H1 (cell line): ENCODE results near the gene DAPK3. TPM values are rescaled to one million over a fixed set of nuclear protein-coding genes. Genes with fewer than 3 reads are reported as not detected.

ENCODE experiments used
- CTCF ChIA-PET: fragments of 300-600 bp; sonication (Branson Sonifier 250); formaldehyde crosslinking; loops from one replicate; lab custom pipeline; 2021; ENCODE audit not compliant: partially characterized antibody; lab: Charles Lee
- POLR2A ChIA-PET: fragments of 300-600 bp; sonication (Branson Sonifier 250); formaldehyde crosslinking; loops from one replicate; lab custom pipeline; 2021; ENCODE audit warnings: inconsistent platforms; ENCODE audit not compliant: partially characterized antibody; lab: Charles Lee
- DNase-seq, 2 experiments: peaks; one replicate each; pipeline versions ENCODE4 v3.0.0 to v3.0.0-alpha.2; 2010 to 2022; ENCODE audit warnings: low spot score in 2 of 2, low read depth in 1 of 2, mixed read lengths in 1 of 2
- FAIRE-seq: peaks from 2 replicates; lab custom pipeline; 2011; peaks lifted over from hg19 to GRCh38; lab: Jason Lieb, UNC
- H2AFZ ChIP-seq: 2 replicates; pipeline ENCODE4 v1.8.1; 2012; ENCODE audit warnings: low read length, inconsistent platforms
- H2AK5ac ChIP-seq: 2 replicates; pipeline ENCODE4 v1.6.1; 2013; ENCODE audit warnings: low read depth, low read length
- H2BK120ac ChIP-seq: replicated peaks from 2 replicates; pipeline ENCODE3; 2013; ENCODE audit warnings: low read depth, low read length, inconsistent platforms
- H2BK12ac ChIP-seq: 2 replicates; pipeline ENCODE4 v1.6.1; 2013; ENCODE audit warnings: low read depth, low read length
- H2BK15ac ChIP-seq: 2 replicates; pipeline ENCODE4 v1.6.1; 2013; ENCODE audit warnings: low read length
- H2BK20ac ChIP-seq: 2 replicates; pipeline ENCODE4 v1.6.1; 2013; ENCODE audit warnings: low read length
- H2BK5ac ChIP-seq: 2 replicates; pipeline ENCODE4 v1.6.1; 2013; ENCODE audit warnings: low read depth, low read length
- H3K14ac ChIP-seq: 2 replicates; pipeline ENCODE4 v1.6.1; 2013; ENCODE audit warnings: inconsistent platforms; ENCODE audit not compliant: insufficient read length
- H3K18ac ChIP-seq: 2 replicates; pipeline ENCODE4 v1.6.1; 2013; ENCODE audit warnings: low read length; ENCODE audit errors: extremely low read depth
- H3K23ac ChIP-seq: 2 replicates; pipeline ENCODE4 v1.6.1; 2013; ENCODE audit warnings: inconsistent platforms; ENCODE audit not compliant: insufficient read length
- H3K23me2 ChIP-seq: 2 replicates; pipeline ENCODE4 v1.6.1; 2013; ENCODE audit warnings: low read depth, low read length
- H3K27ac ChIP-seq: 2 replicates; pipeline ENCODE4 v1.6.1; 2011; ENCODE audit warnings: low read depth, low read length, inconsistent platforms
- H3K27me3 ChIP-seq, 4 experiments: replicated peaks in 1 of 4; 1 replicate in 1 of 4; 2 replicates in 3 of 4; pipeline versions ENCODE4 v1.6.1 to v1.8.1; 2011 to 2013; ENCODE audit warnings: low read length in 3 of 4, mild to moderate bottlenecking in 3 of 4, inconsistent platforms in 2 of 4, mixed read lengths in 2 of 4, moderate library complexity in 1 of 4; ENCODE audit not compliant: control insufficient read depth in 3 of 4, insufficient read depth in 3 of 4; ENCODE audit errors: extremely low read depth in 1 of 4
- H3K36me3 ChIP-seq, 4 experiments: 2 replicates each; pipeline versions ENCODE4 v1.6.1 to v1.8.1; 2011 to 2013; ENCODE audit warnings: mild to moderate bottlenecking in 4 of 4, low read length in 3 of 4, moderate library complexity in 2 of 4, control low read depth in 1 of 4, inconsistent platforms in 1 of 4; ENCODE audit not compliant: insufficient read depth in 4 of 4, control insufficient read depth in 2 of 4
- H3K4ac ChIP-seq: replicated peaks from 2 replicates; pipeline ENCODE3; 2013; ENCODE audit warnings: low read length, low read depth, mixed read lengths, inconsistent platforms; ENCODE audit not compliant: insufficient read length
- H3K4me1 ChIP-seq, 4 experiments: replicated peaks in 1 of 4; 1 replicate in 1 of 4; 2 replicates in 3 of 4; pipeline versions ENCODE4 v1.6.1 to v1.8.1; 2011 to 2013; ENCODE audit warnings: low read length in 3 of 4, inconsistent platforms in 2 of 4, mixed read lengths in 1 of 4; ENCODE audit not compliant: insufficient read depth in 4 of 4, control insufficient read depth in 3 of 4
- H3K4me2 ChIP-seq, 2 experiments: 2 replicates each; pipeline versions ENCODE4 v1.6.1 to v1.8.1; 2011 to 2013; ENCODE audit warnings: low read depth in 2 of 2, low read length in 2 of 2, control low read depth in 1 of 2, inconsistent platforms in 1 of 2, mild to moderate bottlenecking in 1 of 2; ENCODE audit not compliant: insufficient read depth in 1 of 2
- H3K4me3 ChIP-seq, 4 experiments: fragments of 200-600, 300-600 bp in 1 of 4; sonication (generic), shearing (Covaris generic), sonication (Bioruptor Twin) in 1 of 4; 2 replicates each; pipeline versions ENCODE4 v1.5.1 to v1.8.1; 2011 to 2016; ENCODE audit warnings: low read length in 4 of 4, low read depth in 3 of 4, control low read depth in 2 of 4, inconsistent platforms in 2 of 4, mild to moderate bottlenecking in 2 of 4, mixed read lengths in 1 of 4, moderate library complexity in 1 of 4; ENCODE audit not compliant: insufficient read depth in 2 of 4; ENCODE audit errors: extremely low read depth in 1 of 4
- H3K56ac ChIP-seq: replicated peaks from 2 replicates; pipeline ENCODE3; 2013; ENCODE audit warnings: low read depth, mild to moderate bottlenecking, mixed read lengths, low read length, inconsistent platforms; ENCODE audit not compliant: insufficient read length
- H3K79me1 ChIP-seq: 2 replicates; pipeline ENCODE4 v1.6.1; 2013; ENCODE audit warnings: low read depth, low read length, control low read depth
- H3K79me2 ChIP-seq, 2 experiments: 2 replicates each; pipeline versions ENCODE4 v1.6.1 to v1.8.1; 2012 to 2013; ENCODE audit warnings: low read length in 2 of 2, mild to moderate bottlenecking in 2 of 2, inconsistent platforms in 1 of 2; ENCODE audit not compliant: insufficient read depth in 2 of 2, control insufficient read depth in 1 of 2
- H3K9ac ChIP-seq, 4 experiments: replicated peaks in 1 of 4; 1 replicate in 1 of 4; 2 replicates in 3 of 4; pipeline versions ENCODE4 v1.6.1 to v1.8.1; 2011 to 2013; ENCODE audit warnings: low read depth in 3 of 4, low read length in 3 of 4, control low read depth in 2 of 4, mild to moderate bottlenecking in 2 of 4, moderate library complexity in 2 of 4, inconsistent platforms in 1 of 4; ENCODE audit errors: extremely low read depth in 1 of 4
- H3K9me3 ChIP-seq, 2 experiments: 2 replicates each; pipeline versions ENCODE4 v1.6.1 to v1.8.1; 2012 to 2013; ENCODE audit warnings: mild to moderate bottlenecking in 2 of 2, moderate library complexity in 2 of 2, control low read depth in 1 of 2, inconsistent platforms in 1 of 2, low read depth in 1 of 2, low read length in 1 of 2, mixed read lengths in 1 of 2; ENCODE audit not compliant: insufficient read depth in 2 of 2
- H4K20me1 ChIP-seq, 2 experiments: replicated peaks in 1 of 2; 2 replicates each; pipeline versions ENCODE3 to v1.8.1; 2011 to 2013; ENCODE audit warnings: inconsistent platforms in 2 of 2, low read length in 2 of 2, mild to moderate bottlenecking in 1 of 2; ENCODE audit not compliant: insufficient read depth in 2 of 2, control insufficient read depth in 1 of 2
- H4K5ac ChIP-seq: 2 replicates; pipeline ENCODE4 v1.6.1; 2013; ENCODE audit warnings: low read length, low read depth, mixed read lengths, inconsistent platforms; ENCODE audit not compliant: insufficient read length
- H4K8ac ChIP-seq: 2 replicates; pipeline ENCODE4 v1.8.0; 2013; ENCODE audit warnings: mild to moderate bottlenecking, moderate library complexity, low read length, inconsistent platforms; ENCODE audit not compliant: insufficient read depth; ENCODE audit errors: extremely low read depth
- H4K91ac ChIP-seq: replicated peaks from 2 replicates; pipeline ENCODE3; 2013; ENCODE audit warnings: low read length, mixed read lengths, inconsistent platforms; ENCODE audit not compliant: insufficient read length
- BACH1 ChIP-seq: IDR thresholded peaks from 2 replicates; pipeline ENCODE4 v1.6.1; 2012; ENCODE audit warnings: low read length, improper control_type of control experiment
- HDAC2 ChIP-seq, 2 experiments: fragments of 300-600 bp in 1 of 2; sonication (generic) in 1 of 2; IDR thresholded peaks; 2 replicates each; pipeline ENCODE4 v1.6.1; 2011 to 2012; ENCODE audit warnings: low read depth in 2 of 2, low read length in 2 of 2, mild to moderate bottlenecking in 2 of 2, moderate library complexity in 2 of 2, borderline replicate concordance in 1 of 2, inconsistent platforms in 1 of 2
- POU5F1 ChIP-seq: IDR thresholded peaks from 2 replicates; pipeline ENCODE4 v1.6.1; 2011; ENCODE audit warnings: low read depth, mild to moderate bottlenecking, low read length, moderate library complexity
- RBBP5 ChIP-seq: IDR thresholded peaks from 2 replicates; pipeline ENCODE4 v1.7.1; 2012; ENCODE audit warnings: low read depth, mild to moderate bottlenecking, inconsistent platforms, low read length, moderate library complexity, borderline replicate concordance
- SIRT6 ChIP-seq: IDR thresholded peaks from one replicate; pipeline ENCODE4 v1.7.1; 2012; ENCODE audit warnings: low read length, inconsistent platforms
- SP1 ChIP-seq: IDR thresholded peaks from 2 replicates; pipeline ENCODE4 v1.6.1; 2011; ENCODE audit warnings: low read depth, low read length
- WGBS, 2 experiments: shearing (Covaris generic) in 1 of 2; methylation state at CpG; one replicate each; pipeline versions ENCODE4 v1.1.6 to v1.1.7; 2013 to 2015; ENCODE audit warnings: low lambda C conversion rate in 2 of 2, mixed read lengths in 2 of 2, inconsistent platforms in 1 of 2, low coverage in 1 of 2, missing lambda C conversion rate in 1 of 2; ENCODE audit not compliant: insufficient replicate concordance in 2 of 2, insufficient coverage in 1 of 2, insufficient read length in 1 of 2; ENCODE audit errors: extremely low coverage in 1 of 2, missing lambda C conversion rate in 1 of 2; 5-methylcytosine and 5-hydroxymethylcytosine counted together
- long read RNA-seq, 2 experiments: library from RNA in 1 of 2; library from capped mRNA in 1 of 2; stranded (forward); transcript quantifications; one replicate each; pipeline ENCODE4 v2.0.0, GENCODE V29; 2021; ENCODE audit warnings: inconsistent platforms in 1 of 2
- polyA minus RNA-seq, 3 experiments: library from RNA; depleted of rRNA, polyadenylated mRNA; stranded (reverse); fragments of >200 nt; gene quantifications; 1 replicate in 2 of 3; 2 replicates in 1 of 3; pipeline ENCODE4 v1.2.3, GENCODE V29; 2011
- polyA plus RNA-seq, 7 experiments: library from polyadenylated mRNA; depleted of rRNA in 3 of 7; stranded (reverse) in 5 of 7; unstranded in 2 of 7; fragments of >200 nt in 5 of 7; fragments of 200-250 nt in 2 of 7; gene quantifications; 1 replicate in 5 of 7; 2 replicates in 1 of 7; 4 replicates in 1 of 7; pipeline versions ENCODE4 v1.2.1 to v1.2.3, GENCODE V29; 2011 to 2013; ENCODE audit warnings: missing spikeins in 2 of 7, mixed read lengths in 2 of 7
- total RNA-seq: library from RNA; stranded (reverse); fragmentation: NEBNext Ultra II Directional; extraction: Animal tissue kit (Norgen Biotek cat#: 25700); gene quantifications from 2 replicates; pipeline ENCODE4 v1.2.1, GENCODE V29; 2021
- TF ChIP-seq, protein P1 (sequence below): IDR thresholded peaks from 2 replicates; pipeline ENCODE4 v1.6.1; 2012; ENCODE audit warnings: inconsistent platforms

DAPK3 gene
- 78.1 and 80.8 TPM in 2 replicates for total RNA-seq
- 53.2 and 76.8 TPM in 2 replicates for polyA plus RNA-seq (2011; rRNA removed)
- polyA plus RNA-seq (2011; cell fraction: cytosol; rRNA removed) = 70.8 TPM
- 106 TPM for polyA plus RNA-seq (2011; cell fraction: nucleus; rRNA removed)
- polyA plus RNA-seq (2012, experiment 1 of 2) = 67.8 to 88.3 TPM (median 85.3 TPM) in 4 replicates
- 51.5 TPM for polyA plus RNA-seq (2012, experiment 2 of 2)
- 41.4 TPM for polyA plus RNA-seq (2013, experiment 1 of 2)
- 42.2 TPM for polyA plus RNA-seq (2013, experiment 2 of 2)
- 29.4 and 48.1 TPM in 2 replicates for polyA minus RNA-seq (2011; rRNA and poly(A)+ RNA removed)
- polyA minus RNA-seq (2011; cell fraction: cytosol; rRNA and poly(A)+ RNA removed) = 45.4 TPM
- polyA minus RNA-seq (2011; cell fraction: nucleus; rRNA and poly(A)+ RNA removed) = 29.7 TPM
- long read RNA-seq, experiment 1, partial matches to known transcripts = 2 of 15 reads
- long read RNA-seq, experiment 1, other reads (novel, unspliced or antisense) = 12 of 15 reads
- long read RNA-seq, experiment 2 = 0 reads

DNA sequence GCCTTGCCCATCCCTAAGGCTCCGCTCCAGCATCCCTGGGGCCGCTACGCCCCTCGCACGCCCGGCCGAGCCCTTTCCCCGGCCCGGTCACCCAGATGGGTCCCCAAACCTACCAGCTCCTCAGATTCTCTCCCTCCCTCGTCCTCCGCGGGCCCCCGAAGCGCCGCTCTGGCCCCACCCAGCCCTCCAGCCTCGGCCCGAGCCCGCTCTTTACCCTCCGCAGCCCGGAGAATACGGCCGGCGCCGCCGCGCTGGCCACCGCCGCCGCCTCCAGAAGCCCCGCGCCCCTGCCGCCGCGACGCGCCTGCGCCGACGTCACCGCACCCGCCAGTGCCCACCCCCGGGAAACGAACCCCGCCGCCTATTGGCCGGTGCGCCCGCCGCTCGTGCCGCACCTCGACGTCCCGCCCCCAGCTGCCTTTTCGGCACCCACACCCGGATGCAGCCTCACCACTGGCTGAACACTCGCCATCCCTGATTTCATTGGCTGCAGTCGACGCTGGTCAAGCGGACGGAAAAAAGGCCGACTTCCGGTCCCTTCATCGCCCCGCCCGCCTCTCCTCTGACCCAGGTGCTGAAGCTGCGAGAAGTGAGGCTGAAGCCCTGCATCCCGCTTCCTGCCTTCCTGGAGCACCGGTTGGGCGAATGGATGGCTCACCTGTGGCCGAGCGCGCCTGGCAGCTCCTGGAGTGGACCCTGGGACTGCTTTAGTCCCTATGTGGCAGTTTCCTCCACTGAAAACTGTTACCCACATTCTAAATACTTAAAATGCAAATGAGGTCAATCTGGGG is at the start of gene DAPK3:
Gene DAPK3, minus strand, starts transcription at position 292 of the 791 bp plus-strand sequence. CDS start 1,364 bp downstream, outside the sequence.
- H2BK15ac ChIP-seq = no peak within 1 kb of the TSS
- peak within 1 kb of the TSS; percentile 82 to 87 (median 84) for H3K9ac ChIP-seq
- H3K23ac ChIP-seq = no peak within 1 kb of the TSS
- H3K36me3 ChIP-seq = peaks cover 12 to 29% (median 20%) of the 10 kb centered on the region in 4 experiments
- peaks cover 7% of the 10 kb centered on the region; the same call in 1 of the 2 replicates for H3K23me2 ChIP-seq
- H3K4me3 ChIP-seq = peak within 1 kb of the TSS; percentile 69 to 92 (median 75)
- peak within 1 kb of the TSS; percentile 64 for H3K56ac ChIP-seq
- H3K14ac ChIP-seq = no peak within 1 kb of the TSS
- H4K5ac ChIP-seq = peak within 1 kb of the TSS; percentile 28
- H2BK12ac ChIP-seq = peak within 1 kb of the TSS; percentile 75; the same call in 1 of the 2 replicates
- no peaks in the 10 kb centered on the region for H3K27me3 ChIP-seq
- 3% methylated on average over 54 of the region's 73 CpGs; no CpG with 5 or more reads in 1 of the 2 experiments for WGBS, 2 experiments
- H2AK5ac ChIP-seq = 0 out of 2 replicates have a peak within 1 kb of the TSS, but pooled peaks have one; percentile 77
- H3K9me3 ChIP-seq = no peaks in the 10 kb centered on the region
- H3K79me2 ChIP-seq = peaks cover 8 to 36% of the 10 kb centered on the region in 2 experiments; a peak in 3 of 4 replicates
- no peak within 1 kb of the TSS for H2BK20ac ChIP-seq
- ChIA-PET CTCF (interaction anchor here (0.5 to 1.6 kb wide), 5 partner anchors 14 to 133 kb away, joined by 3 to 6 read pairs (median 3); partner anchors contain the start of gene EEF2), POLR2A (interaction anchor here (0.7 to 24.8 kb wide), 21 partner anchors 10 to 209 kb away, joined by 3 to 870 read pairs (median 4); partner anchors contain the start of genes EEF2, MRPL54, NMRK2 and ZFR2)
- H4K8ac ChIP-seq = peak within 1 kb of the TSS; percentile 94
- peaks cover 2 to 14% (median 6%) of the 10 kb centered on the region in 4 experiments; a peak in 6 of 7 replicates for H3K4me1 ChIP-seq
- peak within 1 kb of the TSS; percentile 88 to 92 for H3K4me2 ChIP-seq
- peak within 1 kb of the TSS; percentile 78; the same call in 1 of the 2 replicates for H3K27ac ChIP-seq
- peak within 1 kb of the TSS; percentile 78 for H3K18ac ChIP-seq
- no peak within 1 kb of the TSS for H3K4ac ChIP-seq
- H2BK120ac ChIP-seq = no peak within 1 kb of the TSS
- peaks cover 2% of the 10 kb centered on the region; the same call in 1 of the 2 replicates for H3K79me1 ChIP-seq
- FAIRE-seq (no peak), DNase-seq (peak; percentile 97 to 98)
- H2AFZ ChIP-seq = no peak within 1 kb of the TSS
- no peak within 1 kb of the TSS for H4K91ac ChIP-seq
- peaks cover 18 to 28% of the 10 kb centered on the region in 2 experiments for H4K20me1 ChIP-seq
- H2BK5ac ChIP-seq = 0 out of 2 replicates have a peak within 1 kb of the TSS, but pooled peaks have one; percentile 52
- TF ChIP-seq POU5F1 (no peak), HDAC2 (IDR thresholded peaks at IDR 0.05; ENCODE audit: borderline replicate concordance in 1 of 2, low read depth in 2 of 2, low read length in 2 of 2) (no peak), SP1 (peak; percentile 92), RBBP5 (no peak), SIRT6 (no peak), BACH1 (no peak)
- TF ChIP-seq, protein P1, sequence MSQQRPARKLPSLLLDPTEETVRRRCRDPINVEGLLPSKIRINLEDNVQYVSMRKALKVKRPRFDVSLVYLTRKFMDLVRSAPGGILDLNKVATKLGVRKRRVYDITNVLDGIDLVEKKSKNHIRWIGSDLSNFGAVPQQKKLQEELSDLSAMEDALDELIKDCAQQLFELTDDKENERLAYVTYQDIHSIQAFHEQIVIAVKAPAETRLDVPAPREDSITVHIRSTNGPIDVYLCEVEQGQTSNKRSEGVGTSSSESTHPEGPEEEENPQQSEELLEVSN = no peak; the same call in 1 of the 2 replicates
